SK-N-MC (cell line): ENCODE measurements around the gene SYNPO2.

Experiments used
- EZH2 ChIP-seq: fragments of 200-600 bp; sonication (generic); IDR thresholded peaks from one replicate; pipeline ENCODE4 v1.6.1; 2017; ENCODE audit warnings: antibody characterized with exemption
- FOXP2 ChIP-seq: optimal IDR thresholded peaks from 2 replicates; pipeline ENCODE3; 2011; ENCODE audit warnings: mild to moderate bottlenecking, moderate library complexity; ENCODE audit not compliant: insufficient read depth; ENCODE audit errors: extremely low read length, control extremely low read depth
- POLR2AphosphoS5 ChIP-seq: IDR thresholded peaks from 2 replicates; pipeline ENCODE4 v1.6.1; 2012; ENCODE audit warnings: mild to moderate bottlenecking, low read depth, low read length, borderline replicate concordance

DNA sequence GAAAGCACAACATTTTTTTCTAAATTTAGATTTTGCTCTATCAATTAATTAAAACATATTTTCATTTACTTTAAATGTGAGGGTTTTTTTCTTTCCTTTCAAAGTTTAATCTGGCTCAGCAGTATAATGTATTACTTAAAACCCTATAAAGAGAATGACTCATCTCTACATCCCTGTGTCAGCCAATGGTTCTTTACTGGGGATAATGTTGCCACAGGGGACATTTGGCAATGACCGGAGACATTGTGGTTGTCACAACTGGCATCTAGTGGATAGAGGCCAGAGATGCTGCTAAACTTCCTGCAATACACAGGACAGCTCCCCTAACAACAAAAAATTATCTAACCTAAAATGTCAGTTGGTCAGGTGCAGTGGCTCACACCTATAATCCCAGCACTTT lies 53.8 kb downstream of the SYNPO2 start:
- TF ChIP-seq POLR2AphosphoS5 (no peak), EZH2 (no peak), FOXP2 (no peak)
